Measurements from ENCODE around the gene IRX2. TPM values are rescaled to one million over a fixed set of nuclear protein-coding genes. Genes with fewer than 3 reads are reported as not detected.

The IRX2 gene
- polyA plus RNA-seq, 3 donors: not detected

DNA sequence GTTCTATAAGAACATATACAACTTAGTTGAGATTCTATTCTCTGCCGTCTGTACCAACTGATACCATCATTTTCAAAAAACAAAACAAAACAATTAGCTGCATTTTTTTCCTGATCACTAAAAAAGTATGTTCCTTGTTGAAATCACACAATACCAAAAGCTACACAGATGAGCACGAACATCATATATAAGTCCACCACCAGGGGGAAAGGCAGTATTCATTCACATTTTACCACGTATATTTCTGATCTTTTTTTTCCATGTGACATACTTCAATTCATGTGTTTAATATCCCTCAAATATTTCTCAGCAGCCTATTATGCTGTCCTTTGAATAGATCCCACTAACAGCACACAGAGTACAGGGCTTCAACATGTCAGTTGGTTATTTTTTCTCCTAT lies 40.6 kb downstream of the IRX2 start:
- H3K4me3 ChIP-seq (replicated peaks in 1 of 3; ENCODE audit: low read depth in 2 of 3, low read length in 3 of 3): no peak overlapping the region
- H3K36me3 ChIP-seq (replicated peaks in 1 of 2; ENCODE audit: control insufficient read depth in 1 of 2, insufficient read depth in 2 of 2, low read length in 2 of 2): no peaks in the 10 kb centered on the region
- peaks cover 2 to 6% (median 2%) of the 10 kb centered on the region in 3 donors for H3K27me3 Mint-ChIP-seq (ENCODE audit: low read depth in 3 of 3)
- H2AFZ ChIP-seq (ENCODE audit: insufficient read depth, low read depth, low read length, poor library complexity, severe bottlenecking): no peak overlapping the region
- no peak overlapping the region for H3K4me2 ChIP-seq (replicated peaks; ENCODE audit: extremely low read depth, low read length, poor library complexity, severe bottlenecking)
- no peak overlapping the region for H3K27ac ChIP-seq (ENCODE audit: low read depth in 1 of 2, low read length in 2 of 2)
- H3K4me1 Mint-ChIP-seq: no peaks in the 10 kb centered on the region
- TF ChIP-seq, protein P1, sequence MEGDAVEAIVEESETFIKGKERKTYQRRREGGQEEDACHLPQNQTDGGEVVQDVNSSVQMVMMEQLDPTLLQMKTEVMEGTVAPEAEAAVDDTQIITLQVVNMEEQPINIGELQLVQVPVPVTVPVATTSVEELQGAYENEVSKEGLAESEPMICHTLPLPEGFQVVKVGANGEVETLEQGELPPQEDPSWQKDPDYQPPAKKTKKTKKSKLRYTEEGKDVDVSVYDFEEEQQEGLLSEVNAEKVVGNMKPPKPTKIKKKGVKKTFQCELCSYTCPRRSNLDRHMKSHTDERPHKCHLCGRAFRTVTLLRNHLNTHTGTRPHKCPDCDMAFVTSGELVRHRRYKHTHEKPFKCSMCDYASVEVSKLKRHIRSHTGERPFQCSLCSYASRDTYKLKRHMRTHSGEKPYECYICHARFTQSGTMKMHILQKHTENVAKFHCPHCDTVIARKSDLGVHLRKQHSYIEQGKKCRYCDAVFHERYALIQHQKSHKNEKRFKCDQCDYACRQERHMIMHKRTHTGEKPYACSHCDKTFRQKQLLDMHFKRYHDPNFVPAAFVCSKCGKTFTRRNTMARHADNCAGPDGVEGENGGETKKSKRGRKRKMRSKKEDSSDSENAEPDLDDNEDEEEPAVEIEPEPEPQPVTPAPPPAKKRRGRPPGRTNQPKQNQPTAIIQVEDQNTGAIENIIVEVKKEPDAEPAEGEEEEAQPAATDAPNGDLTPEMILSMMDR (IDR thresholded peaks at IDR 0.05): no peak
- no peaks in the 10 kb centered on the region for H4K20me1 ChIP-seq (ENCODE audit: insufficient read depth, low read length)
- H3K4me1 ChIP-seq (ENCODE audit: control insufficient read depth in 1 of 2, insufficient read depth in 2 of 2, low read length in 2 of 2): no peaks in the 10 kb centered on the region
- H3K4me3 Mint-ChIP-seq: no peak overlapping the region
- intact Hi-C loops (cut with micrococcal nuclease): no loop called here
- no peak for DNase-seq
- no peak overlapping the region for H3K9ac ChIP-seq (ENCODE audit: insufficient read depth, low read length, poor library complexity, severe bottlenecking)
- no peaks in the 10 kb centered on the region for H3K27me3 ChIP-seq (ENCODE audit: control insufficient read depth in 2 of 2, insufficient read depth in 2 of 2, low read length in 2 of 2)
- H3K9me3 Mint-ChIP-seq: peaks cover 0 to 6% (median 0%) of the 10 kb centered on the region in 7 donors
- no peaks in the 10 kb centered on the region for H3K9me3 ChIP-seq (replicated peaks in 1 of 2; ENCODE audit: control insufficient read depth in 1 of 2, insufficient read depth in 1 of 2, low read length in 2 of 2)
- no peak overlapping the region for H3K27ac Mint-ChIP-seq
- no peaks in the 10 kb centered on the region for H3K79me2 ChIP-seq (ENCODE audit: insufficient read depth, low read length)
- 22% methylated on average over 2 of the region's 3 CpGs for WGBS (ENCODE audit: insufficient coverage)
- no peaks in the 10 kb centered on the region for H3K36me3 Mint-ChIP-seq

DNA sequence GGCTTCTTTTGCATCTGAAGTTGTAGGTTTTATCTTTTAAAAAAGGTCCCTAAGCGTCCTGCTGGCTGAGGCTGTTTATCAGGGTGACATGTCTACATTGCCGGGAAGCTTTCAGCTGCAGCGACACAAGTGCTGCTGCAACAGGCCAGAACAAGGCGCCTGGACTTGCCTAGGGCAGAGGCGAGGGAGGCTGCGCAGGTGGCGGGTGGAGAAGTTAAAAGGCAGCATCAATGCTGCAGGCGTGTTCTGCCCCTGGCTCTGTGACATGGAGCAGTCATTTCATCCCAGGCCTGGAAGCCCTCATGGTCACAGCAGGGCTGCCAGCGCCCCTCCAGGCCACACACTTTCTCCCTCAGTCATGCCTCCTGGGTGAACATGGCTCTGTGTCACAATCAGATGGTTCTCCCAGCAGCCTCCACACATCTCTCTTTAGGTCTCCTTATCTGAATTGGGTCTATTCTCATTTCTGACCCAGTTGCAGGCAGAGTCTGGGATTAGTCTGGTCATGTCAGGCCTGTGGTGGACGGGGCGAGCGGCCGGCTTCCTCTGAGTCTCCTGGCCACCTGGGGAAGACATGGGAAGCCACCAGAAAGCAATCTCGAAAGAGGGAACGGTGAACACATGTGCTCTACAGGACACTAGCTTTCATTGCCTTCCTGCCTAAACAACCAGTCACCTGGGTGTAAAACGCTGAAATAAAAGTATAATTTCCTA lies 41.3 kb downstream of the IRX2 start:
- intact Hi-C loops (cut with micrococcal nuclease): no loop called here
- H3K79me2 ChIP-seq (ENCODE audit: insufficient read depth, low read length): no peaks in the 10 kb centered on the region

More for the DNA sequence above, 41.3 kb downstream of the IRX2 start:
- no peak overlapping the region for H3K27ac ChIP-seq (ENCODE audit: low read depth in 1 of 2, low read length in 2 of 2)
- Mint-ChIP-seq H3K27me3 (ENCODE audit: low read depth in 3 of 3) (peaks cover 2 to 6% (median 3%) of the 10 kb centered on the region in 3 donors), H3K4me3 (no peak overlapping the region), H3K4me1 (no peaks in the 10 kb centered on the region), H3K27ac (no peak overlapping the region), H3K9me3 (peaks cover 0 to 6% (median 0%) of the 10 kb centered on the region in 7 donors), H3K36me3 (no peaks in the 10 kb centered on the region)
- DNase-seq: no peak
- WGBS (ENCODE audit: insufficient coverage): 94% methylated on average over 13 of the region's 16 CpGs
- H2AFZ ChIP-seq (ENCODE audit: insufficient read depth, low read depth, low read length, poor library complexity, severe bottlenecking): no peak overlapping the region
- no peaks in the 10 kb centered on the region for H3K4me1 ChIP-seq (ENCODE audit: control insufficient read depth in 1 of 2, insufficient read depth in 2 of 2, low read length in 2 of 2)
- H3K4me2 ChIP-seq (replicated peaks; ENCODE audit: extremely low read depth, low read length, poor library complexity, severe bottlenecking): no peak overlapping the region
- H3K27me3 ChIP-seq (ENCODE audit: control insufficient read depth in 2 of 2, insufficient read depth in 2 of 2, low read length in 2 of 2): no peaks in the 10 kb centered on the region
- TF ChIP-seq, protein P1 (IDR thresholded peaks at IDR 0.05): no peak
- no peaks in the 10 kb centered on the region for H4K20me1 ChIP-seq (ENCODE audit: insufficient read depth, low read length)
- H3K9me3 ChIP-seq (replicated peaks in 1 of 2; ENCODE audit: control insufficient read depth in 1 of 2, insufficient read depth in 1 of 2, low read length in 2 of 2): no peaks in the 10 kb centered on the region
- H3K9ac ChIP-seq (ENCODE audit: insufficient read depth, low read length, poor library complexity, severe bottlenecking): no peak overlapping the region
- no peak overlapping the region for H3K4me3 ChIP-seq (replicated peaks in 1 of 3; ENCODE audit: low read depth in 2 of 3, low read length in 3 of 3)
- H3K36me3 ChIP-seq (replicated peaks in 1 of 2; ENCODE audit: control insufficient read depth in 1 of 2, insufficient read depth in 2 of 2, low read length in 2 of 2): no peaks in the 10 kb centered on the region
